ENCODE measurements around the gene KCNIP1. TPM values are rescaled to one million over a fixed set of nuclear protein-coding genes. Genes with fewer than 3 reads are reported as not detected.

Gene KCNIP1
- total and polyA plus RNA-seq, 2 of the 13 experiments (the other 11 are each of a cell fraction or from before 2014, with no cell fraction given): not detected

GRCh38 chr5:170741801-170742200 lies 238.0 kb downstream of the KCNIP1 start:
- CTCF ChIA-PET (ENCODE audit: low intra/inter-chr PET ratio, low total read pairs): no interaction called here
- Histone ChIP-seq H3K79me2 (ENCODE audit: insufficient read depth, low read length) (no peaks in the 10 kb centered on the region), H3K9ac (ENCODE audit: insufficient read depth, low read depth, low read length) (no peak overlapping the region), H4K20me1 (ENCODE audit: insufficient read depth, low read length) (no peaks in the 10 kb centered on the region), H3K36me3 (replicated peaks in 1 of 2; ENCODE audit: control insufficient read depth in 1 of 2, insufficient read depth in 2 of 2, low read length in 2 of 2) (no peaks in the 10 kb centered on the region), H3K4me2 (ENCODE audit: low read depth, low read length) (no peak overlapping the region), H3K4me1 (ENCODE audit: insufficient read depth, low read length) (no peaks in the 10 kb centered on the region), H3K9me3 (ENCODE audit: low read length) (no peaks in the 10 kb centered on the region), H3K27me3 (ENCODE audit: control insufficient read depth in 1 of 2, insufficient read depth in 2 of 2, low read length in 2 of 2) (peaks cover 2 to 21% of the 10 kb centered on the region in 2 experiments; a peak in 3 of 5 replicates), H3K4me3 (replicated peaks in 1 of 3; ENCODE audit: insufficient read depth in 1 of 3, low read depth in 2 of 3, low read length in 3 of 3) (no peak overlapping the region), H3K27ac (ENCODE audit: extremely low read length, insufficient read depth, low read length) (no peak overlapping the region), H2AFZ (ENCODE audit: low read length) (no peak overlapping the region)
- FAIRE-seq (no peak), DNase-seq (ENCODE audit: low spot score) (no peak), ATAC-seq (no peak)
- TF ChIP-seq ZNF660 (CRISPR knock-in tag; IDR thresholded peaks at IDR 0.05; ENCODE audit: borderline replicate concordance, low read depth) (no peak), MTF1 (CRISPR knock-in tag; IDR thresholded peaks at IDR 0.05) (no peak), ZNF18 (CRISPR knock-in tag; IDR thresholded peaks at IDR 0.05; ENCODE audit: insufficient replicate concordance) (no peak), ZNF792 (CRISPR knock-in tag; IDR thresholded peaks at IDR 0.05) (no peak), ZNF704 (CRISPR knock-in tag; IDR thresholded peaks at IDR 0.05; ENCODE audit: borderline replicate concordance) (no peak), SCMH1 (CRISPR knock-in tag; IDR thresholded peaks at IDR 0.05; ENCODE audit: borderline replicate concordance) (no peak), BCLAF1 (IDR thresholded peaks at IDR 0.05) (no peak), AGO2 (optimal IDR thresholded peaks at IDR 0.05; ENCODE audit: low read depth, low read length) (no peak), BATF2 (CRISPR knock-in tag; IDR thresholded peaks at IDR 0.05) (no peak), PLRG1 (conservative IDR thresholded peaks at IDR 0.05) (no peak), TCF7 (IDR thresholded peaks at IDR 0.05; ENCODE audit: low read depth) (no peak), ZZZ3 (CRISPR knock-in tag; IDR thresholded peaks at IDR 0.05; ENCODE audit: borderline replicate concordance) (no peak), GMEB2 (CRISPR knock-in tag; IDR thresholded peaks at IDR 0.05; ENCODE audit: low read depth) (no peak)
- intact Hi-C loops (cut with micrococcal nuclease; ENCODE audit: unreplicated experiment) (loop anchor here (10.0 kb wide), 2 partner anchors 107 to 413 kb away; no protein-coding TSS in a partner anchor), in situ Hi-C loops (cut with HindIII; ENCODE audit: extremely low pct_ligation_motif_present, low pct_unique_long_range_greater_than_20kb) (loop anchor here (5.0 to 10.0 kb wide), 2 partner anchors 50 to 603 kb away; no protein-coding TSS in a partner anchor)
- POLR2A ChIA-PET: no interaction called here
- 18% methylated on average over 8 of the region's 8 CpGs for WGBS (ENCODE audit: low lambda C conversion rate)
- BruUV-seq (replicated peaks): no TSS peak

All from HepG2 (cell line).